Skeletal muscle satellite cell (primary cell): Measurements from ENCODE around the gene F2R.

Experiments used
- H3K27me3 ChIP-seq: 2 replicates; pipeline ENCODE4 v1.7.0; 2013; ENCODE audit warnings: low read length; ENCODE audit not compliant: control insufficient read depth, insufficient read depth
- H3K36me3 ChIP-seq: 2 replicates; pipeline ENCODE4 v1.7.0; 2013; ENCODE audit warnings: mild to moderate bottlenecking, control low read depth, low read length; ENCODE audit not compliant: insufficient read depth
- H3K4me1 ChIP-seq: 2 replicates; pipeline ENCODE4 v1.7.0; 2013; ENCODE audit warnings: low read length; ENCODE audit not compliant: control insufficient read depth, insufficient read depth
- H3K4me2 ChIP-seq: 2 replicates; pipeline ENCODE4 v1.7.0; 2013; ENCODE audit warnings: mild to moderate bottlenecking, low read length
- H3K4me3 ChIP-seq: 2 replicates; pipeline ENCODE4 v1.7.0; 2013; ENCODE audit warnings: low read length
- H3K9ac ChIP-seq: 2 replicates; pipeline ENCODE4 v1.7.0; 2013; ENCODE audit warnings: mild to moderate bottlenecking, low read depth, low read length, moderate library complexity
- H3K9me3 ChIP-seq: replicated peaks from 2 replicates; pipeline ENCODE4 v1.7.0; 2013; ENCODE audit warnings: mild to moderate bottlenecking, control low read depth, low read length

Gene F2R

DNA sequence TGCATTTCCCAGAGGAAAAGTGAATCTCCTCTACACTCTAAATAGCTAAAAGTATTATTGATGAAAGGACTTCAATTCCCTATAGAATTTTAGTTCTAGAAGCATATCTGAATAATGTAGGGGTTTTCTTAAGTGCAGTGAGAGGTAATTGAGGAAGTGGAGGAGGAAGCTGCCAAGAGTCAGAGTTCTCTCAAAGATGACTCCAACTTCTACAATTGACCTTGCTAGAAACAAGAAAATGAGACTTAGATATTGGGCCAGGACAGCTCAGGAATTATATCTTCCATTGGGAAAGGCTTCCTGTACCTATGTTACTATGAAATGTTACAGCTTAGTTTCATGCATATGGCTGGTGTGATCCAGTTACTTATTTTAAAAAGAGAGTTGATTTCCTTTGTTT lies 10.4 kb upstream of the F2R start:
- Histone ChIP-seq H3K27me3 (peaks cover 18% of the 10 kb centered on the region), H3K4me3 (no peak overlapping the region), H3K9ac (no peak overlapping the region), H3K4me1 (peaks cover 35% of the 10 kb centered on the region), H3K9me3 (no peaks in the 10 kb centered on the region), H3K4me2 (no peak overlapping the region), H3K36me3 (no peaks in the 10 kb centered on the region)

DNA sequence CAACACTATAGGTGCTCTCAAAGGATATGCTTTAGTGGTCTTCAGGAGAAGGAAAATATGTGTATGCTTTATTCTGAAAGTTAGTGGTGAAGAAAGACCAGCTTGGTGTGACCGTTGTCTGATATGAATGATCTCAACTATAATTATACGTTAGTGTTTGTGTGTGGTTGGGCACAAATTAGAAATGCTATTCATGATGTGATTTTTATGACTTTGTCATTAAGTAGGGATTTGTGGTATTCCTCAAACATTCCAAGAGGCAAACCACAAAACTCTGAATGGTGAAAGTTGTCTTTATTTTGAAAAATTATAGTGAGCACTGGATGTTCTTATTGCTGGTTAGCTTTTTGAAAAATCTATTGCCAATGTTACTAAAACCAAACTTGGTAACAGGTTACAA lies 6.2 kb upstream of the F2R start:
- Histone ChIP-seq H3K4me3 (no peak overlapping the region), H3K9me3 (no peaks in the 10 kb centered on the region), H3K4me1 (peaks cover 21% of the 10 kb centered on the region), H3K4me2 (peak overlapping the region; percentile 36), H3K36me3 (no peaks in the 10 kb centered on the region), H3K9ac (no peak overlapping the region), H3K27me3 (peaks cover 23% of the 10 kb centered on the region)

DNA sequence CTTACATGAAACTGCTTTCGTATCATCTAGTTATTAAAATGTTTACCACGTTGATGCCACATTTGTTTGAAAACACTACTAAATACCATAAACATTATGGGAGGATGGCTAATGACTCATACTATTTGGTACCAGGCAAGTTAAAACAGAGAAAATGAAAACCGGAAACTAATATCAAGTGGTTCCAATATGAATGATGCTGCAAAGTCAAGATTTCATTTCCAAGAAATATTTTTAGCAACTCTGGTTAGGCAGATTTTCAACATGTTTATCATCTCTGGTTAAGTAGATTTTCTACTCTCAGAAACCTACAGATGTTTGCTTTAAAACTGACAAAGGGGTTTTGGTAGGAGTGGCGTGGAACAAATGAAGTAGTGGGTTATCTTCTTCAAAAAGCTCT lies 4.9 kb upstream of the F2R start:
- Histone ChIP-seq H3K4me2 (no peak overlapping the region), H3K4me3 (no peak overlapping the region), H3K4me1 (peaks cover 21% of the 10 kb centered on the region), H3K36me3 (no peaks in the 10 kb centered on the region), H3K9me3 (no peaks in the 10 kb centered on the region), H3K27me3 (peaks cover 29% of the 10 kb centered on the region), H3K9ac (no peak overlapping the region)

DNA sequence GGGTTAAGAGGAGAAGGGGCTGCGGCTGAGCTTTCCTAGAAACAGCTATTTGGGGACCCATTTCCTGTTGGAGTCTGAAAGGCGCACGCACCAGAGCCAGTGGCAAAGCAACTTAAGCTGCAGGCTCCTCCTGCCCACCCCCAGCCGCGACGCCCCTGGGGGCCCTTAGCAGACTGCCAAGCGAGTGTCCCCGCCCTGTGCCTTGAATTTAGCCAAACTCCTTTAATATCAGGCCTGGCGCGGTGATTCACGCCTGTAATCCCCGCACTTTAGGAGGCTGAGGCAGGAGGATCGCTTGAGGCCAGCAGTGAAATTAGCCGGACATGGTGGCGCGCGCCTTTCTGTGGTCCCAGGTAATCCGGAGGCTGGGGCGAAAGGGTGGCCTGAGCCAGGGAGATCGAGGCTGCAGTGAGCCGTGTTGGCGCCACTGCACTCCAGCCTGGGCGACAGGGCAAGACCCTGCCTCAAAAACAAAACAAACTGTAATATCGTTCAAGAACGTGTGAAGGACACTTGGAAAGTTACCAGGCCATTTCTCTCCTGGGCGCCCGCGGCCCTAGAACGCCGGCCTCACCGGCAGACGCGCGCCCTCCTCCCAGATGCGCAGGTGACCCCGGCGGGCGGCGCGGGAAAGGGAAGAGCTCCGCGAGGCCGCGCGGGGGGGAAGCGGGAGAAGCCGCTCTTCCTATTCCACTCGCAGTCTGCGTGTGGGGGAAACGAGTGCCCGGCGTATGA lies 1.0 kb upstream of the F2R start:
- H3K27me3 ChIP-seq = peaks cover 10% of the 10 kb centered on the region
- H3K4me1 ChIP-seq = peaks cover 24% of the 10 kb centered on the region
- peak overlapping the region; percentile 92 for H3K9ac ChIP-seq
- H3K4me3 ChIP-seq = peak overlapping the region; percentile 98
- H3K9me3 ChIP-seq = no peaks in the 10 kb centered on the region
- H3K4me2 ChIP-seq = peak overlapping the region; percentile 97
- no peaks in the 10 kb centered on the region for H3K36me3 ChIP-seq

- Histone ChIP-seq H3K4me1 (peaks cover 19% of the 10 kb centered on the region), H3K36me3 (no peaks in the 10 kb centered on the region), H3K9me3 (no peaks in the 10 kb centered on the region), H3K27me3 (peaks cover 10% of the 10 kb centered on the region), H3K9ac (peak overlapping the region; percentile 92), H3K4me2 (peak overlapping the region; percentile 97), H3K4me3 (peak overlapping the region; percentile 98)
These were observed 515 bp upstream of the F2R start for GRCh38 chr5:76715486-76715735.

- H3K4me2 ChIP-seq = peak overlapping the region; percentile 97
- H3K9me3 ChIP-seq = no peaks in the 10 kb centered on the region
- H3K36me3 ChIP-seq = no peaks in the 10 kb centered on the region
- peaks cover 10% of the 10 kb centered on the region for H3K27me3 ChIP-seq
- peak overlapping the region; percentile 98 for H3K4me3 ChIP-seq
- peaks cover 8% of the 10 kb centered on the region for H3K4me1 ChIP-seq
- peak overlapping the region; percentile 92 for H3K9ac ChIP-seq
These were observed 681 bp downstream of the F2R start for GRCh38 chr5:76716456-76717157.

GRCh38 chr5:76717222-76718083 lies 1.5 kb downstream of the F2R start:
- Histone ChIP-seq H3K9ac (peak overlapping the region; percentile 92), H3K4me1 (peaks cover 8% of the 10 kb centered on the region), H3K27me3 (peaks cover 10% of the 10 kb centered on the region), H3K4me3 (peak overlapping the region; percentile 98), H3K4me2 (peak overlapping the region; percentile 97), H3K9me3 (no peaks in the 10 kb centered on the region), H3K36me3 (no peaks in the 10 kb centered on the region)

GRCh38 chr5:76718381-76718832 lies 2.5 kb downstream of the F2R start:
- Histone ChIP-seq H3K27me3 (peaks cover 10% of the 10 kb centered on the region), H3K4me1 (peaks cover 8% of the 10 kb centered on the region), H3K4me2 (peak overlapping the region; percentile 97), H3K9ac (no peak overlapping the region), H3K36me3 (no peaks in the 10 kb centered on the region), H3K4me3 (no peak overlapping the region), H3K9me3 (no peaks in the 10 kb centered on the region)

DNA sequence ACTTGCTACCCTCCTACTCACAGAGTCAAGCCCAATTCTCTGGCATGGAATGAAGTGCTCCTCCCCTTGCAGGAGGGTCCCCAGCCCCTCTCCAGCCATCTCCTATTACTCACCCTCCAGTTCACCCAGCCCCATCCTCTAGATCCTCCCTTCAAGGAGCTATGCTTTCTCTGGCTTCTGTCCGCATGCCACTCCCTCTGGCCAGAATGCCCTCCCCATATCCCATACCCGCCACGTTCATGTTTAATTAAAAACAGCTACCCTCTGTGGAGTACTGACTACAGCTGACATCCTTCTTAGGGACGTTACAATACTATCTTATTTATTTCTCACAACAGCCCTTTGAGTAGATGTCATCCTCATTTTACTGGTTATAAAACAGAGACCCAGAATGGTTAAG lies 3.0 kb downstream of the F2R start:
- Histone ChIP-seq H3K4me1 (peaks cover 8% of the 10 kb centered on the region), H3K27me3 (peaks cover 10% of the 10 kb centered on the region), H3K9me3 (no peaks in the 10 kb centered on the region), H3K36me3 (no peaks in the 10 kb centered on the region), H3K4me3 (no peak overlapping the region), H3K9ac (no peak overlapping the region), H3K4me2 (no peak overlapping the region)

- H3K4me3 ChIP-seq = no peak overlapping the region
- peaks cover 8% of the 10 kb centered on the region for H3K4me1 ChIP-seq
- H3K9me3 ChIP-seq = no peaks in the 10 kb centered on the region
- H3K4me2 ChIP-seq = no peak overlapping the region
- H3K27me3 ChIP-seq = no peaks in the 10 kb centered on the region
- H3K36me3 ChIP-seq = no peaks in the 10 kb centered on the region
- no peak overlapping the region for H3K9ac ChIP-seq
These were observed 5.2 kb downstream of the F2R start for GRCh38 chr5:76720988-76721569.

- H3K4me1 ChIP-seq = no peaks in the 10 kb centered on the region
- no peak overlapping the region for H3K4me3 ChIP-seq
- no peaks in the 10 kb centered on the region for H3K36me3 ChIP-seq
- H3K9ac ChIP-seq = no peak overlapping the region
- no peaks in the 10 kb centered on the region for H3K27me3 ChIP-seq
- H3K4me2 ChIP-seq = no peak overlapping the region
- no peaks in the 10 kb centered on the region for H3K9me3 ChIP-seq
These were observed 7.3 kb downstream of the F2R start for GRCh38 chr5:76723266-76723665.
